NCI-H526 treated with DMSO at 0.1 percent for 48 hours (cell line): ENCODE data around the gene ATG10.
A peak's percentile ranks its signal among the peaks of the same experiment; 100 is the strongest.
"Not testable (repeated sequence)": the region's sequence is repeated elsewhere in the genome, so short reads cannot be mapped to it uniquely, and the experiment has no call there.

Source experiments
- DNase-seq: peaks from one replicate; lab custom pipeline; 2025; lab: John Stamatoyannopoulos, UW

ATG10 gene

DNA sequence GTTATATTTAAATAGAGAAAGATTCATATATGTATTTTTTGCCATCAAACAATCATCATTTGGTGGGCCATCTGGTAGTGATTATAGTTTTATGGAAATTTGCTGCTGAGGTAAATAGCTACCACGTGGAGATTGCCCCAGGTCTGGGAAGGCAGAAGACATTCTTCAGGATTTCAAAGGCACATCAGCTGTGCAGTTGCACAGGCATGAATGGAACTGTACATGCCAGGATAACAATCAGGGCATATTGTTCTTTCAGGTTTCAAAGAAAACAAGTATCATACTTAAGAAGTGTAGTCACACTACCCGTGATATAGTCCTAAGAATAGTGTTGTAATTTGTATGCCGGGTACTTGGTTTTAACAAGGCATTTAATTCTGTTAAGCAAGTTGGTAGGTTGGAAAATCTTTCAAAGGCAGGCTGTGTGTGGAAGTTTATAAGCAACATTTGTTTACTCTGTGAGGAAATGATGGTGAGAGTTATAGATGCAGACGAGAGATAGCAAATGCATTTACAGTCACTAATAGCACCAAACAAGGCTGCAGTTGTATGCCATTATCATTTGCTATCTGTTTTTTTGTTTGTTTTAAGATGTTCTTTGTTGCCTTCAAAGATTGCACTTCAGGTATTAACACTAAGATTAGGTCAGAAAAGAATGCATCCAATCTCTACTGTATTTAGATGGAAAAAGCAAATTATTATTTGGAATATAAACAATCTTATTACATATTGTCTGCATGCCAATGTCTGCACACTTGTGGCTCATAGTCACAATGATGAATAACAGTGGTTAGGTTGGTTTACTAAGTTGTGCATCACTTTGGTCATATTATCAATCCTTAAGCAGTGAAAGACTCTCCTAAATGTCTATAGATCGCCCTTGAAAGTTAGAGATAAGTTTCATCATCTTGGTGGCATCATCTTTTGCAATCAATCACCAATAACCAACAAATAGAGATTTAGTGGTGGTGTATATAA lies 251.1 kb downstream of the ATG10 start:
- DNase-seq, result no peak

DNA sequence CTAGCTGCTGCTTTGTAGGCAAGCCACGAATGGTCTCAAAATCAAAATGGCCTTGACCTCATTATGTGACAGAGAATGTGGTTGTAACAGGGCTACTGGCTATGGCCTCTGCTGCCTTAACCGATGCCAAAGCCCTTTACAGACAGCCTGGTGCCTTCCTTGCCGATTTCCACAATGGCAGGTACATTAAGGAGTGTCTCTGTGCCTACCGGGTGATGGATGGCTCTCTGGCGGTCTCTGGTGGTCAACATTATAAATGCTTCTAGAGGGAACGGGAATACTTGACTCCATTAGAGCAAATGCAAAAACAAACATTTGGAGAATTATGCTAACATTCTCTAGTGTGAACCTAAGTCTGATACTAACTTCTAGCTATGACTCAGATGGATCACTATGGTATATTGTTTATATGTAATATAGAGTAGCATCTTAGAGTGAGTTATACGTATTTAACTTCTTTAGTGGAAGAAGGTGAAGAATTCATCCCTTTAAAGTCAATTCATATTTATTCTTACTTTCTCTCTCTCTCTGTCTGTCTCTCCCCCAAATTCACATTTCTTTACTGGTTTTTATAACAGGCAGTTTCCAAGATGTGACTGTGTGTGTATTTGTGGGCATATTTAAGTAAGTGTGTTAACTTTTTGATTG lies 253.8 kb downstream of the ATG10 start:
- peak; percentile 7 for DNase-seq

DNA sequence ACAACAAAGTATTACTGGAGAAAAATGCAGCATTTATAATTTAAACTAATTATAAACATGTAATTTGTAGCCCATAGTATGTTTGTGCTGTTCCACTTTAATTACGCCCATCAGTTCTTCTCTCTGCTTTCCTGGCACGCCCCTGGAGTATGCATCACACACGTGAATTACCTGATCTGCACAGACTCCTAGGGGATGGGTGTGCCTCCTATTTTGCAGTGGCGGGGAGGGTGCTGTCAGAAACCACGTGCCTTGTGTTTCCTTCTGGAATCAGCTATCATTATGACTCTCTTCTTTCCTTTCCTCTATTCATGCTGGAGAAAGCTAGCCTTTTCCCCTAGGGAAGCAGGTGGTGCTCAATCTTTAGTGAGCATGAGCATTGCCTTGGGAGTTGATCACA lies 263.1 kb downstream of the ATG10 start:
- no peak for DNase-seq

DNA sequence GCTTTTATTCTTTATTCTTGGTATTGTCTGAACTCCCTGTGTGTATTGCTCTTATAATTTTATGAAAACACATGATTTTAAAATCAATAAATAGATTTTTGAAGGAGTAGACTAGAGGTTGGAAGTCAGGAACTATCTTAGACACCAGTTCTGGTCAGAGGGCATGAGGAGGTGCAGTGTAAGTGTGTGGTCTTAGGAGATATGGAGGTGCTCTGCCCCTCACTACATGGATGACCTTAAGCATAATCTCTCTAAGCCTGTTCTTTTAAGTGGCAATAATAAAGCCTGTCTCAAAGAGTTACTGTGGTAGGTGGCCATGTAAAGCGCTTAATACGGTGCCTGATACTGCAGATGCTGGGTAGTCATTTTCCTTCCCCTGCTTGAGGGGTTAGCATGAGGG lies 272.3 kb downstream of the ATG10 start:
- no peak for DNase-seq

DNA sequence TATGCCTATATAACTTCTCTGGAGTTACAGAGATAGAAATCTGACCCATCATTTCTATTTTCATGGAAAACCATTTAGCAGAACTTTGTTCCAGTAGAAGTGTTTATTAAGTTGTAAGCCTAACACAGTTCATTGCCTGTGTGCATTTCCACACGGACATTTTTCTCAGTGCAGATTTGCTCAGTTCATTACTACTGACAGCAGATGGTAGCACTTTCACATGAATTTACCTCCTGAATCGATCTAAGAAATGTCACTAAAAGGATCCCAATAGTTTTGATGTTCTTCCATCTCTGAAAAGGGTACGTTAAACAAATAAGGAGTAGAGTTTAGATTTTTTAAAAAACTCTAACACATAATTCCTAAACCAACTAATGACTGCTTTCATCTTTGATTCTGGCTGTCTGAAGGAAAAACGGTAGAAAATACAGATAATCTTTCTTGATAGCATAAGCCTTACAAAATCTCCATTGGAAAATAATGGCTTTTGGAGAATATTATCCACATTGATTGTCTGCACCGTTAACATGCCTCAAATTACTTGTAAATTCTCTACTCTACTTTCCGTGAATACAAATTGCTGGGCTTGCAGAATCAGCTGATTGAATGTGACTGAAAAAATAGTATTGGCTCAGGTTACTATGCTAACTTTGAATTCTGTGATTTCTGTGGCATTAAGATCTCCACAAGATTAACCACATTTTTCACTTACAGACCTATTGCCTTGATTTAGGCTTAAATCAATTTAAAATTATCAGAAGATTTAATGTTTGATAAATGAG lies 273.2 kb downstream of the ATG10 start:
- DNase-seq, result no peak

DNA sequence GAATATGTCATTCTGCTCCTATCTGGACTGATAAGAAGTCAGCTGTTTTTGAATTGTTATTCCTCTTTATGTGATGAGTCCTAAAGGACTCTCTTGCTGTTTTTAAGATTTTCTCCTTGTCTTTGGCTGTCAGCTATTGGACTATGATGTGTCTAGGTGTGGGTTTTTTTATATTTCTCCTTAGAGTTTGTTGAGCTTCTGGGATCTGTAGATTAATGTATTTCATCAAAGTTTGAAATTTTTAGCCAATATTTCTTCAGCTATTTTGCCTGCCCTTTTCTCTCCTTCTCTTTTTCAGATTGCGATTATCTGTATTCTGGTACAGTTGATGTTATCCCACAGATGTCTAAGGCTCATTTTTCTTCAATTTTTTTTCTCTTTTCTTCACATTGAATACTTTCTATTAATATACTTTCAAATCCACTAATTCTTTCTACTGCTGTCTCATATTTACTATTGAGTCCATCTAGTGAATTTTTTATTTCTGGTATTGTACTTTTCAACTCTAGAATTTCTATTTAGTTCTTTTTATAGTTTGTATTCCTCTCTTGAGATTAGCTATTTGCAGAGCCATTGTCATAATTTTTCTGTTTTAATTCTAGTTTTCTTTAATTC lies 275.2 kb downstream of the ATG10 start:
- DNase-seq, result no peak

DNA sequence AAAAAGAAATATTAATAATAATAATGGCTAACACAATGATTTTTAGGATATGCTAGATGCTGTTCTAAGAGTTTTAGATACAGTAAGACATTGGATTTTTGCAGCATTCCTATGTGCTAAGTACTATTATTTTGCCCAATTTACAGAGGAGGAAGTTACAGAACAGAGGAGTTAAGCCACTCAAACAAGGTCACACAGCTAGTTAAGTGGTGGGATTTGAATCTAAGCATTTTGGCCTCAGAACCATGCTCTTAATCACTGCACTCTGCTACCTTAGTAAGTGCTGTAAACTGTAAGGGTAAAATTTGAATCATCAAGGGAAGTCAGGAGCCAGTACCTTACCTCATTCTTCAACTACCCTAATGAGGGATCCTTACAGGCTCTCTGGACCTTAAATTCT lies 280.9 kb downstream of the ATG10 start:
- DNase-seq, result no peak

DNA sequence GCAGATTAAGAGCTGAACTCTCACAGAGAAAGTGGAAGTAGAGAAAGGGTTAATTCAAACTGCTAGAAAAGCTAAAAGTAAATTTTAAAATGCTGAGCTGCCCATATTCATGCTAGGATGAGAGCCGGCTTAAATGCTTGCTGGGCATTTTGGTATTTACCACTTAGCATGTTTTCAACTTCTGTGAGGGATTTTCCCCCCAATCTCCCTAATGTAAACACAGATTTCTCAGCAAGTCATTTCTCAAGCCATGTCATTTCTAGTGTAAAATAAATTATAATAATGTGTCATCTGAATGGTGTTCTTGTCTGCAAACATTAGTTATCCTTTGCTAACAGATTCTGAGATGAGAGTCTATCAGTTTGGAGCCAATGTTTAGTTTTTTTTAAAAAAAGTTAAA lies 284.0 kb downstream of the ATG10 start:
- DNase-seq, result no peak

DNA sequence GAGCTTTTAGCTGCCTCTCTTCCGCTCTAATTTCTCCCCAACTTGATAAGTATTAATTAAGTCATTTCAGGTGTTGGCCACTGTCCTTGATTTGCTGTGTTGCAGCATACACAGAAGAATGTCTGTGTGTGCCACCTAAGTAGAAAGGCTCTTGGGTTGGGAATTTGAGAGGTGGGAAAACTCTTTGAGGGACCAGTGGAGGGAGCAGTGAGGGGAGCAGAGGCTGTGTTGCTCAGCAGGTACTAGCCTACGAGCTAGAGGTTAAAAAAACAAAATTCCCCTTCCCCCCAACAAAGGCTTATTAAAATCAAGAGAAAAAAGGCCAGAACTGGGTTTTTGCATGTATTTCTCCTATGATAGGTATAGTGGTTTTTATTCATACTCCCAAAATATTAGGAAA lies 285.4 kb downstream of the ATG10 start:
- DNase-seq, result no peak

DNA sequence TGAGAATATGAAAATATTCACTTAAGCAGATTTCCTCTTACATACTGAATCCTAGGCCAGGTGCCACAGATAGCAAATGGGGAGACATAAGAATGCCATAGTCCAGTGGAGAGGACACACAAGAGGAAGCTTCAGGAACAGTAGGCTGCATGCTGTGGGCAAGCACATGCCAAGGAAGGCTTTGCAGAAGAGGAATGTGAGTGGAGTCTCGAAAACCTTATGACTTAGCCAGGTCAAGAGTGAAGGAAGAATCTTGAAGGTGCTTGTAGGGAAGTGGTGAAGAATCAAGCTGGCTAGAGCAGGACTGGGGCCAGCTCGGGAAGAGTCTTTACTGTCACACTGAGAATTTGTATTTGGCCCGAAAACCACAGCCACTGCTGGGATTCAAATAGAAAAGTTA lies 285.9 kb downstream of the ATG10 start:
- no peak for DNase-seq

DNA sequence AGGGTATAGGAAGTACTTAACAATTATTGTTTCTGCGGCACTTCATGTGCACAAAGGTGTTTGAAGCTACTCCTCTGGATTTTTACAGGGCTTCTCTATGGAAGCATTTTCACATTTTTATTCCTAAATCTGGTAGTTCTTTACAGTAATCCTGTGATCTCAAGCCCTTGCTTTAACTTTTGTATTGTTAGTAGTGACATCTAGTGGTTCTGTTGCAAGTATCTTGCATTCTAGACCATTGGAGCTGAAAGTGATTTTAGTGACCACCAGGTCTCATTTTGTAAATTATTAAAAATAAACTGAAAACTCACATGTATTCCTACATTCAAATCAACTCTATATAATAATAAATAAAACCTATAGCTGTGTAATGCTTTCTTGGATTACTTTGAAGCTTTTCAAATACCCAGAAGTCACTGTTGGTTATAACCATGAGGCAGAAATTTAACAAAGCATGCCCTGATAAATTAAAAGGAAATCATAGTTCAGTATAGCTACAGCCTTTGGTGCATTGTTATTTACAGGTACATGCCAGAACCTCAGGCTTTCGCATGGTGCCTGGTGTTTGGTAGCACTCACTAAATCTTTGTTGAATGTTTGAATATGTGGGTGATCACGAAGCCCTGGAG lies 287.5 kb downstream of the ATG10 start:
- DNase-seq, result no peak

DNA sequence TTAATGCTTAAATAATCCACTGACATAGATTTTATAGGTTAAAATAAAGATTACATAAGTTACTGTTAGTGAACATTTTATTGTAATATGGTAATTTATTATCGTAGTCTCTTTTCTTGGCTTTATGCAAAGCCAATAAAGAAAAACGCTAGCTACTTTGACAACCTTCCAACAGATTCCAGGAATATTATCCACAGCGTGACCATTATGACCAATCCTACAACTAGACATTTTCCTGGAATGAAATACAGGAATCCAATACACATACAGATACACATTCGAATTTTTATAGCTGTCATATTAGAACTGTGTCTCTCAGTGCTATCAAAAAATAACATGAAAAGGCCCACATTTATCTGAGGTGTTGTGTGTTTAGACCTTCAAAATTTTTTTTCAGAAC lies 293.2 kb downstream of the ATG10 start:
- DNase-seq, result no peak

DNA sequence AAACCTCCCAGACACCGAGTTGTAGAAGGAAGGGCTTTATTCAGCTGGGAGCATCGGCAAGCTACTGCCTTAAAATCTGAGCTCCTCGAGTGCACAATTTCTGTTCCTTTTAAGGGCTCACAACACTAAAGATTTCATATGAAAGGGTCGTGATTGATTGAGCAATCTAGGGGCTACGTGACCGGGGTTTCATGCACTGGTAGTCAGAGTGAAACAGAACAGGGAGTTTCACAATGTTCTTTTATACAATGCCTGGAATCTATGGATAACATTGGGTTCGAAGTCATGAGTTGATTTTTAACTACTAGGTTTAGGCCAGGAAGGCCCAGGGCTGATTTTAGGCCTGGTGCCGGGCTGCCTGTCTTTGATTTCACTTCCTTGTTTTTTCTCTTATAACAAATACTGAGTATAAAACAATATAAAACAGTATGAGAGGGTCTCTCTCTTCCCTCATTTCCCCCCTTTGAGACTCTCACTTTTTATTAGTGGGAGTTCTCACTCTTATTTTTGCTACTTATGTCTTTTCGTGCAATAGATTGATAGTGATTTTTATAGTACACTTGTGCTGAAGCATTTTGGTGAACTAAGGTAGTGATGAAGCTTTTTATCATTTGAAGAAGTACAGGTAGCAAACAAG lies 295.6 kb downstream of the ATG10 start:
- not testable (repeated sequence) for DNase-seq

DNA sequence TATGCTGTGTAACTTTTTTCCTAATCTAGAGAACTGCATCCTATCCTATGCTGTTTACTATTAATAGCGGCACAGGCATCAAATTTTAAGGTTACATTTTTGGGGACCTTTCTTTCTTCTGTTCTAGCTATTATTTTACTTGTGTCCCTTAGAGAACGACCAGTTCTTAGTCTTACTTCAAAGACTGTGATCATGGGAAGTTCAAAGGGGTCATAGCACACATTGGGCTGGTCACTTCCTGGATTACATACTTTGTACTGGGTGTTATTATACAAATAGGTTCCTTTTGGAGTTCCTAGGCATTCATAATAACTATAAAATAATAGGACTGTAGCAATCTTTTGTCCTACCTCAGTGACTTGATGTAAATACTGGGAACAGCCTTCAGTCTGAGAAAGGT lies 297.5 kb downstream of the ATG10 start:
- DNase-seq, result not testable (repeated sequence)

DNA sequence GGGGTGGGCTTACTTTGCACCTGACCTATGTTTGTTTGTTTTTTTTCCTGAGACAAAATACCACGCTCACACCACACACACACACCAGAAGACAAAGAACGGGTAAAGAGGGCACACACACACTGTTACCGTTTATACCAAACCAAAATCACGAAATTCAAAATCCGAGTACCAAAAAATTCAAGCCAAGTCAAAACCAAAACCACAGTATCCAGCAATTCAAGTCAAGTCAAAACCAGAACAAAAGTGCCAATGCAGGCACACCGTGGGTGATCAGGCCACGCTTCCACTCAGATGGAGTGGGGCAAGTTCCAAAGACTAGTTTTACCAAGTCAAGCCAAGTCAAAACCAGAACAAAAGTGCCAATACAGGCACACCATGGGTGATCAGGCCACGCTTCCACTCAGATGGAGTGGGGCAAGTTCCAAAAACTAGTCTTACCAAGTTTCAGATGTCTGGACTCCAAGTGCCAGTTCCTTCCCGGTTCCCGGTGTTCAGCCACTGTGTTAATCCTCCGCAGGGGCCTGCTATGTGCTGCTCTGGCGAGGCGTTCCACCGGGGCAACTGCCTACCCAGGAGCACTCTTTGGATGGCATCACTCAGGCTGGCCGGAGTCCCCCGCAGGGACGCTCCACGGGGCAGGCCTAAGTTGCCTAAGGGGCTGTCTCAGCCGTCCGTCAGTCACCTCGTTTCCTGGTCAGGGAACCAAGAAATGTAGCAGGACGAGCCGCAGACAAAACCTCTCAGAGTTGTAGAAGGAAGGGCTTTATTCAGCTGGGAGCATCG lies 300.9 kb downstream of the ATG10 start:
- not testable (repeated sequence) for DNase-seq

DNA sequence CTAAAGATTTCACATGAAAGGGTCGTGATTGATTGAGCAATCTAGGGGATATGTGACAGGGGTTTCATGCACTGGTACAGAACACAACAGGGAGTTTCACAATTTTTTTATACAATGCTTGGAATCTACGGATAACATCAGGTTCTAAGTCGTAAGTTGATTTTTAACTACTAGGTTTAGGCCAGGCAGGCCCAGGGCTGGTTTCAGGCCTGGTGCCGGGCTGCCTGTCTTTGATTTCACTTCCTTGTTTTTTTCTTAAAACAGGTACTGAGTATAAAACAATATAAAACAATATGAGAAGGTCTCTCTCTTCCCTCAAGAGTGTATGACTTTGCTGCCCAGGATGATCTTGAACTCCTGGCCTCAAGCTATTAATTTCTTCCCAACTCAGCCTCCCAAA lies 301.6 kb downstream of the ATG10 start:
- not testable (repeated sequence) for DNase-seq

DNA sequence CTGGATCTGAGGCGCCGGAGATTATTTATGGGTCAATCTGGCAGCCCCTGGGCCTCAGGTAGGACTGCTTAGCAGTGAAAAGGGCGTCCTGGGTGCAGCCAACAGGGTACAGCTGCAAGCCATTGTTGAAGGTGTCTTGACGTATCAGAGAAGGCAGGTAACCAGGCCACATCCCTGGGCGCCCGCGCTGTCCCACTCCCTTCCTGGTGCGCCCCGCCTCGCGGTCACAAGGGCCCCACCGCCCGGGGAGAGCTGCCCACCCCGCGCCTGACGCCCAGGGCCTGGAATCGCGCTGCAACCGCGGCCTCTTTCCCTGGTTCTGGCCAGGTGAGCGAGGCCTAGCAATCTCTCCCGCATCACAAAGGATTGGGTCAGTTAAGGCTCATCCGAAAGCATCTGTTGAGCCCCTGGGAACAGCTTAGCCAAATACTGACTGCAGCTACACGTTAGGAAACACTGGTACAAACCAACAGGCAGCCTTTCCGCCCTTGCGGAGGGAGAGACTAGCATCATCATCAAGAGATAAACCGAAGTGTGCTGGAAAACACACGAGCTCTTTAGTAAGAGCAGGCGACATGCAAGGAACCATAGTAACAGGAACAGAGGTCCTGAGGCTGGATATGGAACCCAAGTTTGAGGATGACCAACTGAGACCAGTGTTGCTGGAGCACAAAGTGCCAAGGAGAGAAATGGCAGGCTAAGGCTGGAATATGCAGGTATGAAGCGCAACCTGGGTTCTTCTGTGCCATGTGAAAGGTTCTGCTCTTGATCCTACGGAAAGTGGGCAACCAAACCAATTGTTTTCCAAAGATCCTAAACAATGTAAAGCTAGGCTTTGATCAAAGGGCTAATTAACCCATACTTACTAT lies 302.8 kb downstream of the ATG10 start:
- DNase-seq, result no peak

DNA sequence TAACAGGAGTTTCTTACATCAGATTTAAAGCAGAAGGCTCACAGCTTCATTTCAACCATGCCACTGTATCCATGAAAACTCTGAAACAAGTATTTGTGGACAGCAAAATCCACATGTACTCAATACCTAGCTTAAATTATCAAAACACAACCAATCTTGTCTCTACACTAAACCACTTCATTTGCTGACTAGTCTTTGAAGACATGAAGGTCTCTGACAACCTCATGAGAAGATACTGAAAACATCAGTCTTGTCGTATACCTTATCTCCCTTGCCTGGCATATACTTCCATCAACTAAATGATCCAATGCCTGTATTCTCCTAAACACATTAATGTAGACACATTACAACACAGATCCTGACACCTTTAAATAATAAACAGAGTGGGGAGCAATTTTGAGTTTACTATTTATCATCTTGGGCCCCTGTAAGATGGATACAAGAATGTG lies 303.4 kb downstream of the ATG10 start:
- DNase-seq, result no peak
